ENCODE results near the gene BAG5.
A peak's percentile ranks its signal among the peaks of the same experiment; 100 is the strongest.

The BAG5 gene

DNA sequence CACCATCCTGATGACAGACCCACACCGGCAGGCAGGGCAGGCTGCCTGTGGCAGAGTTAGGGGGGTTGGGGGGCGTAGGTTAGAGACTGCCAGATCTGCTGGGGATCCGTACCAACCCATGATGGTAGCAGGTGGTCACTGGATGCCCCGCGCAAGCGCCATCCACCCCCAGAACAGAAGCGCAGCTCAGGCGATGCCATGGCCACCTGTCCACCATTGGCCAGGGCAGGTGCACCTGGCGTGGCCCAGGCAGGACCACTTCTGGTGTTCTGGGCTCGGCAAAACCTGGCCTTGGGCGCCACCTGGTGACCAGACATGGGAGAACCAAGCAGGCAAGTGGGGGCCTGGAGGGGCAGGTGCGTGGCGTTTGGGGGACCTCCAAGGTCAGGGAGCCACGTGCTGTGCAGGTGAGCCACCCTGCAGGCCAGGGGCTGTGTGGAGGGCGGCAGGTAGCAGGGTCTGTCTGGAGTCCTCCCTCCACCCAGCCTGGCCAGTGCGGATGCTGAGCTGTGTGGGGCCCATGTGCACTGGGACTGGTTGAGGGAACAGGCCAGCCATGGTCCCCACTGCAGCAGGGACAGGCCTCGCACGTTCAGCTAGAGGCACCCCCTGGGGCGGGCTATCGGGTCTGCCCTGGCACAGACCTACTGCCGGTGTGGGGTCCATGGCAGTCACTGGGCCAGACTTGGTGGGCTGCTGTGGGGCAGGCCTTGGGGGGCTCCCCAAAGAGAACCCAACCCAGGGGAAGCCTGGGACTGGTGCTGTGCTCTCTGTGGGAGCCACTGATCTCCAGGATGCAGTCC lies 15.6 kb downstream of the BAG5 start:
- peak; percentile 72 for DNase-seq

DNA sequence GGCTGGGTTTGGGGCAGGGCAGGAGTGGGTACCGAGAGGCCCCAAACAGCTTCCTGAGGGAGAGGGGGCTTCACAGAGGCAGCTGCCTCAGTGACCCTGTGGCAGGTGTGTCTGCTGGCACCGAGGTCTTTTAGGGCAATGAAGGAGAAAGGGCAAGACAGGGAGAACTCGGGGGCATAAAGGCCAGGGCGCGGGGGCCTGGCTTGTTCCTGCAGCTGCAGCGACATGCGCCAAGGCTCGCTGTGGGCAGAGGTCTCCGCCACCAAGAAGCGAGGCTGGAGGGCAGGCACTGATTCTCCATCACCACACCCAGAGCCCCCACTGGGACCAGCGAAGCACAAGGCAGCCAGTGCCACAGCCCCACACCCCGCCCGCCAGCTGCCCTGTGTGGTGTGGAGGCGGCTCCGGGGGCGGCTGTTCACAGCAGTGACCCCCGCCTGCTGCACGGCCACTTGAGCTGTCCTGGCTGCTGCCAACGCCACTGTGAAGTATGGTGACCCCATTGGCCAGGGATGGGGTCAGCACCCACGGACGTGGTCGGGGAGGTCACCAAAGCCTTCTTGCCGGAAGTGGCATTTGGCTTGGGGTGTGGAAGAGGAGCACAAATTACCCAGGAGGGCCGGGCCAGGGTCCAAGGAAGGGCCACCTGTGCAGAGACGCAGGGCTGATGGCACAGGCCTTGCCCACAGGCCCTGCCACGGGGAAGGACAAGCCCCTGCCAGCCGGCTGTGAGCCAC lies 16.4 kb downstream of the BAG5 start:
- no peak for DNase-seq

DNA sequence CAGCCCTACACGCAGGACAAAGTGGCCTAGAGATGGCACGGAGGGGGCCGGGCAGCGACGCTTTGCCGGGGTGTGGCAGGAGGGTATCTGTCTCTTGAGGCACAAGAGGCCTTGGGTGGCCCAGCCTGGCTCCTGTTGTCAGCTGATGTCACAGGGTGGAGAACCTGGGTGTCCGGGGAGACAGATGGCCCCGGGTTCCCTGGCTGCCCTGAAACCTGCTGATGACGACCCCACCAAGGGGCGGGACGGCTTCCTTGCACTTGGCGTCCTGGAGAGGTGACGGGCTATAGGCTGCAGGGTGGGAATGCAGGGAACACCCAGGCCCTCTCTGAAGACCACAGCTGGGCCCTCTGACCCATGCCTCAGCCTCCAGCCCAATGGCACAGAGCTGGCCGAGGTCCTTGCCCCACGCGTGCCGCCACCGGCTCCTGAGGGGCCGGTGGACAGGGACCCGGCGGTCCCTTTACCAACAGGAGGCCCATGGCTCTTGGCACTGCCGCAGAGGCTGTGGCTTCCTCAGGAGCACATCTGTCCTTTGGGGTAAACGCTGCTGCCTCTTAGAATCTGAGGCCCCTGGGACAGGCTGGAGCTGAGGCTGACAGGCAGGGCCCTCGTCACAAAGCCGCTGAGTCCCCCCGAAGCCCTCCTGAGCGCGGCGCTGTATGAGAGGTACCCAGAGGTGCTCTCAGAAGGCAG lies 17.1 kb downstream of the BAG5 start:
- DNase-seq: no peak

DNA sequence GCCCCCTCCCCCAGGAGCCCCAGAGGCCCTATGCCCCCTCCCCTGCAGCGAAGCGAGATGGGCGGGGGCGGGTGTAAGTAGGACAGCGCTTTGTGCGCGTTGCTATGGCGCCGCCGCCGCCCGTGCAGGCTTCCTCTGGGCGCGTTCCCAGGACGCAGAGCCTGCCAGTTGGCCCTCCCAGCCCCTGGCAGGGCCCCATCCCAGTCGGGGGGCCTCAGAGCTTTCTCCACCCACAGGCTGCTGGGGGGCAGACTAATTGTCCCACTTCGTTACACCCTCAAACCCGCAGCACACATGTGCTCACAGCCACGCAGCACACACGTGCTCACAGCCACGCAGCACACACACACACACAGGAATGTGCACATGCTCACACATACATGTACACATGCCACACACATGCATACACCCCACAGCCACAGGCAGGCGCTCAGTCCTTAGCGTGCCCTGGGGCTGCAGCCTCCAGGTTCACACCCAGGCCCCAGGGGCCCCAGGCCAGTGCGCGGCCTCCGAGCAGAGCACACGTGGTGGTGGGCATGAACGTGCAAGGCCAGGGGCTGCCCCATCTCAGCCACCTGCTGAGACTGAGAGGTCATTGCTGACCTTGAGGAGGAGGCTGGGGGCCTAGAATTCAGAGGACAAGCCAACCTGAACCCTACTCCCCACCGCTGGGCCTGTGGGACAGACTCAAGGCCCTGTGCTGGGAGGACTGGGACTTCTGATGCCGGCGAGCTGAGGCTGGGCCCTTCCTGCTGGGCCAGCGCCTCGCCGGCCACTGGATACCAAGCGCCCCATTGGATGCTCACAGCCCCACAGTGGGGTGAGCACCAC lies 17.9 kb downstream of the BAG5 start:
- DNase-seq: no peak

DNA sequence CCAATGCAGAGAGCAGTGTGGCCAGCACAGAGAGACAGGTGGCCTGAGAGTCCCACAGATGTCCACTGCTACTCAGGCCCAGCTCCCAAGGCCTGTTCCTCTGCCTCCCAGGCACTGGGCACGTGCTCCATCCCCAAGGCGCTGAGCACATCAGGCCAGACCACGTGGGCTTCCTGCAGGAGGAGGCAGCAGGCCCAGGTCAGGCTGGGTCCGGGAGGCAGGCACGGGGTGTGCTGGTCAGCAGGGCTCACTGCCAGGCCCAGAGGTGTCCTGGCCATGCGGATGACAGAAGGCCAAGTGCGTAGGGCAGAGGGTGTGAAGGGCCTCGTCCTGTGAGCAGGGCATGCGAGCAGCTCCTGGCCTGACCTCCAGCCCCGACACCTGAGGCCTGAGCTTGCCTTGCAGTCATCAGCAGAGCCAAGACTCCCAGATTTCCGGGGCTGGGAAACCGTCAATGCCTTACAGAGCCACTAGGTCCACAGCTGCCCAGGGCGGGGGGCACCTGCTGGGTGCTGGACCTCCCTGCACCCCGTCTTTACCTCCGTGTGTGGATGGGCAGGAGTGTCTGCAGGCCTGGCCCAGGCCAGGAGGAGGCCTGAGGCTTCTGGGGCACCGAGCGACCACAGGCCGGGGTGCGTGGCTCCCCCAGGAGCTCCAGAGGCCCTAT lies 18.6 kb downstream of the BAG5 start:
- DNase-seq: no peak

DNA sequence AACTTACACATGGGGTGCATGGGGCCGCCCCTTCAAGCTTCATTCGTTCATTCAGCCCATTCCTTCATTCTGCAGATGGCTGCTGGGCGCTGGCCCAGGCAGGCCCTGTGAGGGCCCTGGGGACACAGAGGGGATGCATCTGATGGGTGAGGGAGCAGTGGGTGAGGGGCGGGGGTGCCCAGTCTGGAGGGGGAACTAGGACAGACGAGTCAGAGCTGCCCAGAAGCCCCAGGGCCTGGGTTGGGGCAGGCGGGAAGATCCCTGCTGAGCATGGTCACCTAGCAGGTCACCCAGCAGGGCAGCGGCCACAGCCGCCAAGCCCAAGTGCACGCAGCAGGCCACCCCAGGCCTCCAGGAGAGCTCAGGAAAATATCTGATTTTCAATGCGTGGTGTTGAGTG lies 19.3 kb downstream of the BAG5 start:
- no peak for DNase-seq

DNA sequence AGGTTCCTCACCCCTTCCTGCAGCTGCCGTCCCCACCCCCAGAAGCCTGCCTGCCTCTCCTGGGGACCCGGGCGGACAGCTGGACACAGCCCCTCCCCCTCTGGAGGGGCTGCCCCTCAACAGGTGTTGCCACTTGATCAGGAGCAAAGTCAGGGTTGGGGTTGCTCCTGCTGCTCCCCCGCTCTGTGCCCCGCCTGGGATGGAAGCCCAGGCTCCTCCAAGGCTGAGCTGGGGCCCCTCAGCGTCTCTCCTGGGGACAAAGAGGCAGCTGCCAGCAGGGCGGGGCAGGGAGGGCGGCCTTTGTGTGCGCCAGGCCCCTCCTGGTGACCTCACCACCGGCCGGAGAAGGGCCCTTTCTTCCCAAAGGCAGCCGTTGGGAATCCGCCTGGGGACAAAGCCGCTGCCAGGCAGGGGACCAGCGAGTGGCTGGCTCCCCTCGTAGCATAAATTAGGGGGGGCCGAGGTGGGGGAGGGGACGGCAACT lies 19.8 kb downstream of the BAG5 start:
- DNase-seq: no peak

DNA sequence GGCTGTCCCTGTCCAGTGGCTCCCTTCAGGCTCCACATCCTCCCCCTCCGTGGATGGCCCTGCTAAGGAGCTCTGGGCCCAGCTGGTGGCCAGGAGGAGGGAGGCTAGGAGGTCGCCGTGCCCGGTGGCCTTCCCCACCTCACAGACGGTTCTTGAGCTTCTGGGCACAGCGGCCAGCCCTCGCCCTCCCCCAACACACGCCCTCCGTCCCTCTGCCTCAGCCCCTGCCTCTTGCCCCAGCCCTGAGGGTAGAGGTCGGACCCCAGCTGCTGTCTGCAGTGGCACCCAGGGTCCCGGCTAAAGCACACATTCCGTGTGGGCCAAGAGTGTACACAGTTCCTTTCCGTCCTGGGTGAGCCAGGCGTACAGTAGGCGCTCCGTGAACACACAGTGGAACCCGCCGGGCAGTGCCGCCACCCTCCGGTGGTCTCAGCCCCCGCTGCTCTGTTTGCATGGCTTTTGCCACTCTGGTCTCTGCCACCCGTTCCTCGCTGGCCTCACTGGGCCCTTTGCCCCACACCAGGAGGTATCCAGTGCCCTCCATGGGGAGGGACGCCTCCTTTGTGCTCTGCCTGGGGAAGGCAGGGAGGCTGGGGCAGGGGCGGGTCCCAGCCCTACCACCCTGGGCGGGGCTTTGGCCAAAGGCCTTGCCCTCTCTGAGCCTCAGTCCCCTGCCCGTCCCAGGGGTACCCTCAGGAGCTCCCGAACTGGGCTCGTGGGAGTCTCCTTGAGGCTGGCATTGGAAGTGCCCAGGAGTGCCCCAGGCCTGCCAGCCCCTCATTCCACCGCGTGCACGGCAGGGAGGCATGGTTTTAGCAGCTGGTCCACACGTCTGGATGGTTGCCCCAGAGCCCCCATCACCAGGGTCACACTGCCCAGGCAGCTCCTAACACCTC lies 20.5 kb downstream of the BAG5 start:
- DNase-seq: no peak

DNA sequence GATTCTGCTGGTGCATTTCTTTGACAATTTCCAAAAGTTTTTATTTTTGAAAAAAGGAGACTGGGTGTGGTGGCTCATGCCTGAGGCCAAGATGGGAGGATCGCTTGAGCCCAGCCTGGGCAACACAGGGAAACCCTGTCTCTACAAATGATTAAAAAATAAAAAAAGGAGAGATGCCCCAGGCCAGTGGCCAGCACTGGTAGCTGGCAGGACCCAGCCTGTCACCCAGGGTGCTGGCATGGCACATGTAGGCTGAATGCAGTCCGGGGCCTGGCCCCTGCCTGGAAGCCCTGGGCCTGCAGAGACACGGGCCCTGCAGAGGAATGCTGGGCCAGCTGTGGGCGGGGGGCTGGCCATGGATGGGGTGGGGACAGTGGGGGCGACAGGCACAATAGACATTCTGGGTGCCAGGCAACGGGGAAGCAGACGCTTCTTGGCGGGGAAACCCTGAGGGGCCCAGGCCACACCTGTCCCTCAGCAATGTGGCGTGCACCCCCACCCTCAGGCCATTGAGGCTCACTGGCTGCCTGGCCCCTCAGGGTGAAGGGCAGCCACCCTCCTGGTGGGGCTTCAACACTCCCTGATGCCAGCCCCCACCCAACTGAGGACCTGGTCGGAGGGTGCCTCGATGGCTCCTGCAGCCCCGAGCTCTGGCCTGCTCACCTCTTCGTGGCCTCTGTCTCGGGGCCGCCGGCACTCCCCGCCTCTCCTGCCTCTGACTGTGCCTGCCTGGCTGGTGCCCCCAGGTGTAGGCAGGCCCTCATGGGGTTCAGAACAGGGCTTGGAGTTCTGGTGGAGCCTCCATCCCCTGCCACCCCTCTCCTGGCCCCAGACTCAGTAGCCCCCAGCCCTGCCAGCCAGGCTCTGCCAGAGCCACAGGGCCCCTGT lies 21.4 kb downstream of the BAG5 start:
- no peak for DNase-seq

DNA sequence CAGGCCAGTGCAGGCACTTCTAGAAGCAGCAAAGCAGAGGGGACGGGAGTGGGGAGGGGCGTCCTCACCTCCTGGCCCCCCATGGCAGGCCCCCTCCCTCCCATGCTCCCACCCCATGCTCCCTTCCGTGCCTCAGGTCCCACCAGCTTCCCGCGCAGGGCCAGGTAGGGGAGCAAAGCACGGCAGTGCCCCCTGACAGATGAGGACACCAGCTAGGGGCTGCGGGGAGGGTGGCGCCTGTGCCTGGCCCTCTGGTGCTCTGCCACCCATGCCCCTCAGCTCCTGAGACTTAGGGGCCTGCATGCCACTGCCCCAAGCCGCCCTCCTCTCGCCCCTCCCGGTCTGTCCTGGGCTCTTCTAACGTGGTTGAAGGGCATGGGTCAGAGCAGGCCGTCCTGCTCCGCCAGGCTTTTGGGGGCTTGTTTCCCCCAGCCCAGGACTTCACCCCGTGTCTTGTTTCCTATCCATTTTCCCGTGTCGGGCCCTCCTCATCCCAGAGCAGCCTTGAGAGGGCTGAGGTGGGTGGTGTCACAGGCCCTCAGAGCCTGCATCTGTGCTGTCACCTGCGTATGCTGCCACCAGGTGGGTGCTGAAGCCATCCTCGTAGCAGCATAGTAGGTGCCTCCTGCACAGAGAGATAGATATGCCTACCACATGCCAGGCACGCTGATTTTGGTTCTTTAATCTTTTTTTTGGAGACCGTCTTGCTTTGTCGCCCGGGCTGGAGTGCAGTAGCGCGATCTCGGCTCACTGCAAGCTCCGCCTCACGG lies 23.2 kb downstream of the BAG5 start:
- DNase-seq: no peak

DNA sequence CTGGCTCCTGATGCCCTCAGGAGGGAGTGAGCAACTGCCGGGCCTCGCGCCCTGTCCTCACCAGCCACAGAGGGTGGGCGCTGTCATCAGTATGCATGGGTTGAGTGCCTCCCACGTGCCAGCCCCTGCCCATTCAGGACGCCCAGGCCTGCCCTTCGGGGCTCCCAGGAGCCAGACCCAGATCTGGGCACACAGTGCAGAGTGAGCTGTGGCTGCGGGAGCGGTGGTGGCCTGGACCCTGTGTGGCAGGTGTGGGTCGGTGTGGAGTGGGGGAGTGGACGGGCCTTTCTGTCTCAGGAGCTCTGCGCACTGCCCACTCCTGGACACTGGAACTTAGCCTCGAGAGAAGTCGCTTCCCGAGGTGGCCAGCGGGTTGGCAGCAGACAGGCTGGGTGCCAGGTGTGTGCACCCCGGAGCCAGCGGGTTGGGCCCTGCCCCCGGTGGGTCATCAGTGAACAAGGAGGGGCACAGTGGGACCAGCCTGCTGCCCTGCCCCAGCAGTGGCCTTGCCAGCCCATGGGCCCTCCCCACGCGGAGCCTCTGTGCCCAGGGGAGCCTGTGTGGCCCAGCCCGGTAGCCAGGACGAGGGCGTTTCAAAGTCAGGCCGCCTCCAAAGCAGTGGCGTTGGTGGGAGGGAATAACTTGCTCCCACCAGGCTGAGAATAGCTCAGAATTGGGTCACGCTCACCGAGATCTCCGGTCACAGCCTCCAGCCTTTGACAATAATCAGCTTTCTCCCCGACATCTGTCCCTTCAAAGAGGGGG lies 24.0 kb downstream of the BAG5 start:
- no peak for DNase-seq

DNA sequence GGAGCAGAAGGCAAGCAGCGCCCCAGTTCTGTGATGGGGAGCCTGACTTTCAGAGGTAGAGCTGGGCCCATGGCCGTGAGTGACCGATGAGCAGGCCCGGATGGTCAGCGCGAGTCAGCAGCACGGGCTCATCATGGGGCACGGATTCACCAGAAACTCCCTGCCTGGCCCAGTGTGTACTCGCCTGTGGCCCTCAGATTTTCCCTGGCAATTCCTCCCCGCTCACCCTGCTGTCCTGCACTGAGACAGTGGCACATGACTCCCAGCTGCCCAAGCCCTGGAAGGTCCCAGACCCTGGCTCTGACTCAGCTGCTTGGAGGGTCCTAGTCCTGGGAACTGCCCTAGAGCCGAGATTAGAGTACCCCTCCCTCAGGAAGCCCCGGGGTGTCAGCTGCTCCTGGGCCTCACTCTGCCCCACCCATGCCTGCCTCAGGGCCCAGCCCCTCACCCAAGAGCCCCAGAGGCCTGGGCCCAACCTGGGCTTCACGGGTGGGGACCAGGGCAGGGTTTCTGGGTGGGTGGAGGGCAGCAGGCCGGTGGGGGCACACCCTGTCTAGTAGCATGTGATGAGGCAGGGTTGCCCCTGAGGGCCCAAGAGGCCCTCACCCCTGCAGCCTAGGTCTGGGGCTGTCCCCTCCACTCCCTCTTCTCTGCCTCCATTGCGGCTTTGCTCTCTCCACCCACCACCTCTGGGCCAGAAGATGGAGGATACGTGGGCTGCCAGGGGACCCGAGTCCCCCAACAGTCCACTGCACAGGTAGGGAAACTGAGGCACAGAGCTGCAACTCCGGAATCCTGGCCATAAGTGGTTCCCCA lies 25.1 kb downstream of the BAG5 start:
- DNase-seq: no peak

DNA sequence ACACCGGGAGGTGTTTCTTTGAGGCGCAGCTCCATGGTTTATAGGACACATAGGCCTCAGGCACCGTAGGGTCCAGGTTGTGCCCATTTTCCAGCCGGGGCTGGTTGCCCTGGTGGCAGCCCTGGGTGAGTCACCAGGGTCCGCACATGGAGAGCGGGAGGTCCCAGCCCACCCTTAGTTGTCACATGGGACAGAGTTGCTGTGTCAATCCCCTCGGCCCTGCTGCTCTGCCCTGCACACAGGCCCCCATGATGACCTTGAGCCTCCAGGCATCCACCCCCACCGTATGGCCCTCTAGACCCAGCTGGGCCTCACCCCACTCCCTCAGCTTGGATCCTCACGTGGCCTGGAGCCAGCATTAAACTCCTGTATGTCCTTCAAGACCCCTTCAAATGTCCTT lies 25.8 kb downstream of the BAG5 start:
- DNase-seq: no peak

DNA sequence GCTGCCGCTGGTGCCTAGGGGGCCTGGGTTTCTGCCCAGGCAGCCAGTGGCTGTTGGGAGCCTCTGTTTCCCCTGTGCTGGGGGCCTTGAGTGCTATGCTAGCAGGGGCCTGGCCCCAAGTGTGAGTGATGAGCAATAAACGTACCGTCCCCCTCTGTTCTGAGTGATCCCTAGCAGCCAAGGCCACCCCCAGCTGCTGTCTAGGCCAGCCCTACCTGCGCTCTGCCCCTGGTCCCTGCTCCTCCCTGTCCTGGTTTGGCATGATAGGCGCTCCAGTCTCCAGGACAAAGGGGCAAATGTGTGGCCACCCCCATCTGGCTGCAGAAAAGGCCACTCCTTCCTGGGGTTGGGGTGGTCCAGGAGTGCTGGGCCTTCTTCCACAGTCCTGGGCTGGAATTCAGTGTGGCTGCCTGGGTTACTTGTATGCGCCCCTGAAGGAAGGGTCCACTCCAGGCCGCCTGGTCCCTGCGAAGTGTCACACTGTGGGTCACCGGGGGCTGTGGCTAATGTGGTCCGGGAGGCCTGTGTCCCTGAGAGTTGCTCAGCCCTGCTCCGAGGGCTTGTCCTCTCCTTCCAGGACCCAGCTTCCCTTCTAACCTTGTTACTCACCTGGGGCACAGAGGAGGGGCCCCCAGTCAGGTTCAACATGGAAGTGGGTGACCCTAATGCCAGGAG lies 26.4 kb downstream of the BAG5 start:
- DNase-seq: no peak

DNA sequence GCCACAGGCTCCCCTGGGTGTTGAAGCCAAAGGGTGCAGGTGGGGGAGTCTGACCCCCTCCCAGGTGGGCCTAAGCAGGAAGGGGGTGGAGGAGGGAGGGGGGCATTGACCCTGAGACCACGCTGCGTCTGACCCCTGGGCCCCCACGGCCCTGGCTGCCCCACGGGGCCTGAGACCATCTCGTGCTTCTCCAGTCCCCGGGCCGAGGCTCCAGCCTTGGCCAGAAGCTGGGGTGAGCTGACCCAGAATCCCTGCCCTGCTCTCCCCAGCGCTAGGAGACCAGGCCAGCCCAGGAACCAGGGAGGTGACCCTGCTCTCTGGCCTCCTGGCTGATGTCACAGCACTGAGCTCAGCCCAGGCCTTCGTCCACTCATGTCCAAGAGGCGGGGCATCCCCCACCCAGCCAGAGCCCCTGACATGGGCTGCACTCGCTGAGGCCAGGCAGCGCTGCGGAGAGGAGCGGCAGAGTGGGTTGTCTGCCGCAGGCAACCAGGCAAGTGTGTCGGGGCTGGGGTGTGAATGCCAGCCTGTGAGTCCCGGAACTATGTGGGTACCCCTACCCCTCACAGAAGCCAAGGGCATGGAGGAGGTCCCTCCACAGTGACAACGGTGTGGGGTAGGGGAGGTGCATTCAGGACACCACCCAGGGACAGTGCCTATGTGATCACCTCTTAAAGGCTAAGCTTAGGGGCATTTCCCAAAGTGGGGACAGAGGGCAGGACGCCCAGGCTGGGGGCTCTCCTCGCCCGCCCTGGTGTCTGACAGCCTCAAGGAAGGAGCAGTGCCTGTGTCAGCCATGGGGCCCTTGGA lies 27.2 kb downstream of the BAG5 start:
- no peak for DNase-seq

DNA sequence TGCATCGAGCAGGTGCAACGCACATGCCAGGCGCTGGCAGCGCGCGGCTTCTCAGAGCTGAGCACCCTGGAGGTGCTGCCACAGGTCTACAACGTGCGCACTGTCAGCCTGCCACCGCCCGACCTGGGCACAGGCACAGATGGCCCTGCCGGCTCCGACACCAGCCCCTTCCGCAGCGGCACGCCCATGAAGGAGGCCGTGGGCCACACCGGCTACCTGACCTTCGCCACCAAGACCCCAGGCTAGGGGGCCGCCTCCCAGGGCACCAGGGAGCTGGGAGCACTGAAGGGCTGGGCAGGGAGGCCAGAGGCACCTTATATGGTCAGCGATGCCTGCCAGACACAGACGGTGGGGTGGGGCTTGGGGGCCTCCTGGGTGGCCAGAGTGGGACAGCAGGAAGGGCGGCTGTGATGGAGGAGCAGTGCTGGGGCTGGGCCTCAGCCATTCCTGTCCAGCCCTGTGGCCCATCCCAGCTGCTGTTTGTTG lies 27.8 kb downstream of the BAG5 start:
- DNase-seq: no peak
